Measurements from ENCODE around the gene PSENEN.

PSENEN gene

DNA sequence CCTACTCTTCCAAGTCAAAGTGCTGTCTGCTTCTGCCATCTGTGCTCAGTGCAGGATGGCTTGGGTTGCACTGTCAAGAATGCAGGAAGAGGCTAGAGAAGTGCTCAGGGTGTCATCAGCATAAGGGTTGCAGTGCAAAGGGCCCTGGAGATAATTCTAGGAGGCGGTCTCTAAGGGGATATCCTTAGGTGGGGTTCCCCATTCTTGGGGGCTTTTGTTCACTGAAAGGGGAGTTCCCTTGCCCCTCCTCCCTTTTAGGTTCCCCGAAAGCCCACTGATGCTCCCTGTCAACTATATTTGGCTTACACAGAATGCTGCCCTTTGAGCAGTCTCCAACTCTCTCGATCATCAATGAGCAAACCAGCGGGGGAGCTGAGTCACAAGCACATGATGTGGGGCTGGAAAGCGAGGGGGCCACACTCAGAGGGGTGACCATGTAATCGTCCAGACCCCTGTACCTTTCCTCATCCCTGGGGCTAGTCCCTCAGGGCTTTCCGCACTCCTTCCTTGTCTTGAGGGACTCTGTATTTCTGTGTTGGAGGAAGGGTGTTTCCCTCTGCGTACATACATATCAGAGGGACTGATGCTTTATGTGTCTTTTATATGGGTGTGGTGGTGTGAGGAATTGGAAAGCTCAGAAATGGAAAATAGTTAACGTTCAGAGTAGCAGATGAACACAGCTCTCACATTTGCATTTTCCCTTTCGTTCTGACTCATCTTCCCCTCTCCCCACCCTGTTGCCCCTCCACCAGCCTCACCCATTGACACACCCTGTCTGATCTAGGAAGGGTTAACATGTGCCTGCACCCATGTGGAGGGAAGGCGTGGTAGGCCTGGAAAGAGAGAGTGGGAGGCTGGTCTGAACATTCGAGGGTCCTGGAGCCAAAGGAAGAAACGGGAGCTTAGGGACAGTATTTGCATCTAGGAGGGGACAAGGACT is 34.4 kb upstream of the PSENEN start (continued):
- TF ChIP-seq ZNF211 (tag by site-specific recombination; IDR thresholded peaks at IDR 0.05; ENCODE audit: low read depth) = no peak
- peak; percentile 29; the same call in 1 of the 2 replicates for TF ChIP-seq ZBTB17 (tag by site-specific recombination; IDR thresholded peaks at IDR 0.05)
- TF ChIP-seq KLF7 (tag by site-specific recombination; IDR thresholded peaks at IDR 0.05; ENCODE audit: borderline replicate concordance) = no peak
- TF ChIP-seq ZNF791 (tag by site-specific recombination; IDR thresholded peaks at IDR 0.05) = no peak
- no peak for TF ChIP-seq ZNF610 (tag by site-specific recombination; IDR thresholded peaks at IDR 0.05; ENCODE audit: borderline replicate concordance)
- TF ChIP-seq ZFP69B (tag by site-specific recombination; IDR thresholded peaks at IDR 0.05) = no peak
- no peak for TF ChIP-seq ZNF138 (tag by site-specific recombination; IDR thresholded peaks at IDR 0.05; ENCODE audit: borderline replicate concordance)
- no peak for TF ChIP-seq ZNF274 (IDR thresholded peaks at IDR 0.05; ENCODE audit: low read length)
- no peak for TF ChIP-seq ZNF274 (tag by site-specific recombination; IDR thresholded peaks at IDR 0.05; ENCODE audit: borderline replicate concordance)
- no peak for TF ChIP-seq ZNF19 (tag by site-specific recombination; IDR thresholded peaks at IDR 0.05; ENCODE audit: low read depth)
- TF ChIP-seq, protein P1, sequence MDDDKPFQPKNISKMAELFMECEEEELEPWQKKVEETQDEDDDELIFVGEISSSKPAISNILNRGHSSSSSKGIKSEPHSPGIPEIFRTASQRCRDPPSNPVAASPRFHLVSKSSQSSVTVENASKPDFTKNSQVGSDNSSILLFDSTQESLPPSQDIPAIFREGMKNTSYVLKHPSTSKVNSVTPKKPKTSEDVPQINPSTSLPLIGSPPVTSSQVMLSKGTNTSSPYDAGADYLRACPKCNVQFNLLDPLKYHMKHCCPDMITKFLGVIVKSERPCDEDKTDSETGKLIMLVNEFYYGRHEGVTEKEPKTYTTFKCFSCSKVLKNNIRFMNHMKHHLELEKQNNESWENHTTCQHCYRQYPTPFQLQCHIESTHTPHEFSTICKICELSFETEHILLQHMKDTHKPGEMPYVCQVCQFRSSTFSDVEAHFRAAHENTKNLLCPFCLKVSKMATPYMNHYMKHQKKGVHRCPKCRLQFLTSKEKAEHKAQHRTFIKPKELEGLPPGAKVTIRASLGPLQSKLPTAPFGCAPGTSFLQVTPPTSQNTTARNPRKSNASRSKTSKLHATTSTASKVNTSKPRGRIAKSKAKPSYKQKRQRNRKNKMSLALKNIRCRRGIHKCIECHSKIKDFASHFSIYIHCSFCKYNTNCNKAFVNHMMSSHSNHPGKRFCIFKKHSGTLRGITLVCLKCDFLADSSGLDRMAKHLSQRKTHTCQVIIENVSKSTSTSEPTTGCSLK (tag by site-specific recombination; IDR thresholded peaks at IDR 0.05) = no peak
- no peak for TF ChIP-seq ZNF76 (tag by site-specific recombination; IDR thresholded peaks at IDR 0.05; ENCODE audit: borderline replicate concordance, low read depth)
- TF ChIP-seq, protein P2, sequence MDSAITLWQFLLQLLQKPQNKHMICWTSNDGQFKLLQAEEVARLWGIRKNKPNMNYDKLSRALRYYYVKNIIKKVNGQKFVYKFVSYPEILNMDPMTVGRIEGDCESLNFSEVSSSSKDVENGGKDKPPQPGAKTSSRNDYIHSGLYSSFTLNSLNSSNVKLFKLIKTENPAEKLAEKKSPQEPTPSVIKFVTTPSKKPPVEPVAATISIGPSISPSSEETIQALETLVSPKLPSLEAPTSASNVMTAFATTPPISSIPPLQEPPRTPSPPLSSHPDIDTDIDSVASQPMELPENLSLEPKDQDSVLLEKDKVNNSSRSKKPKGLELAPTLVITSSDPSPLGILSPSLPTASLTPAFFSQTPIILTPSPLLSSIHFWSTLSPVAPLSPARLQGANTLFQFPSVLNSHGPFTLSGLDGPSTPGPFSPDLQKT (IDR thresholded peaks at IDR 0.05; ENCODE audit: borderline replicate concordance, low read depth, low read length) = no peak
- TF ChIP-seq ZBTB21 (tag by site-specific recombination; IDR thresholded peaks at IDR 0.05) = no peak
- no peak for TF ChIP-seq ZNF324 (tag by site-specific recombination; IDR thresholded peaks at IDR 0.05)
- TF ChIP-seq ZNF239 (tag by site-specific recombination; IDR thresholded peaks at IDR 0.05) = no peak
- TF ChIP-seq ZNF768 (tag by site-specific recombination; IDR thresholded peaks at IDR 0.05) = no peak
- TF ChIP-seq KLF16 (tag by site-specific recombination; IDR thresholded peaks at IDR 0.05) = no peak
- no peak for TF ChIP-seq ZNF560 (tag by site-specific recombination; IDR thresholded peaks at IDR 0.05; ENCODE audit: borderline replicate concordance)
- no peak for TF ChIP-seq ZEB2 (tag by site-specific recombination; IDR thresholded peaks at IDR 0.05)
- TF ChIP-seq, protein P3, sequence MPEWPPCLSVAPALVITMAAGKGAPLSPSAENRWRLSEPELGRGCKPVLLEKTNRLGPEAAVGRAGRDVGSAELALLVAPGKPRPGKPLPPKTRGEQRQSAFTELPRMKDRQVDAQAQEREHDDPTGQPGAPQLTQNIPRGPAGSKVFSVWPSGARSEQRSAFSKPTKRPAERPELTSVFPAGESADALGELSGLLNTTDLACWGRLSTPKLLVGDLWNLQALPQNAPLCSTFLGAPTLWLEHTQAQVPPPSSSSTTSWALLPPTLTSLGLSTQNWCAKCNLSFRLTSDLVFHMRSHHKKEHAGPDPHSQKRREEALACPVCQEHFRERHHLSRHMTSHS (tag by site-specific recombination; IDR thresholded peaks at IDR 0.05) = no peak
